NOMO-1 treated with DMSO at 0.1 percent for 48 hours (cell line): ENCODE data around the gene SPRR2F.
"Not testable (repeated sequence)": the region's sequence is repeated elsewhere in the genome, so short reads cannot be mapped to it uniquely, and the experiment has no call there.

Experiments
- DNase-seq: peaks from one replicate; lab custom pipeline; 2025; ENCODE audit not compliant: unreplicated experiment; lab: John Stamatoyannopoulos, UW

The SPRR2F gene, protein sequence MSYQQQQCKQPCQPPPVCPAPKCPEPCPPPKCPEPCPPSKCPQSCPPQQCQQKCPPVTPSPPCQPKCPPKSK

GRCh38 chr1:153113416-153113815 is at the start of gene SPRR2F:
Gene SPRR2F (minus strand): TSS chr1:153113516. CDS start chr1:153112733, 783 bp downstream.
- DNase-seq: no peak

GRCh38 chr1:153155541-153155940 is 42.2 kb upstream of the SPRR2F start:
- no peak for DNase-seq

GRCh38 chr1:153152481-153152880 is 39.2 kb upstream of the SPRR2F start:
- no peak for DNase-seq

- no peak for DNase-seq
Observed at GRCh38 chr1:153150846-153151245, 37.5 kb upstream of the SPRR2F start, which contains the start of gene SPRR2G. Gene SPRR2G (minus strand): TSS chr1:153150890. CDS start chr1:153150110, 780 bp downstream.

DNA sequence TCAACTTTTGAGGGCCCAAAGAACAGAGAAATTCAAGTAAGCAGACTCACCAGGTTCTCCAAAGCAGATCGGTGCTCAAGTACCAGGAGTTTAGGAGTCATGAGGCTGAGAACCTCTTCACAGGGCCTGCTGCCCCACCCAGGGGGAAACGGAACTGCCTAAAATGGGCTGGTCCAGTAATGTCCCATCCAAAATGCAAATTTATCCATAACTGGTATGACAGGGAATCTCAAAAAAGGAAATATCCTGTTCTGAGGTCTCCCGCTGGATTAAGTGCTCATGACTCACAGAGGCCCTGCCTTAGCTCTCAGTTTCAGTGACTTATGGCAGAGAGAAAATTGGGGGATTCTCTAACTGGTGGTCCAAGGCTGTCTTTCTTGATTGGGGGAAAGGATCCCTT is 28.1 kb upstream of the SPRR2F start:
- no peak for DNase-seq

DNA sequence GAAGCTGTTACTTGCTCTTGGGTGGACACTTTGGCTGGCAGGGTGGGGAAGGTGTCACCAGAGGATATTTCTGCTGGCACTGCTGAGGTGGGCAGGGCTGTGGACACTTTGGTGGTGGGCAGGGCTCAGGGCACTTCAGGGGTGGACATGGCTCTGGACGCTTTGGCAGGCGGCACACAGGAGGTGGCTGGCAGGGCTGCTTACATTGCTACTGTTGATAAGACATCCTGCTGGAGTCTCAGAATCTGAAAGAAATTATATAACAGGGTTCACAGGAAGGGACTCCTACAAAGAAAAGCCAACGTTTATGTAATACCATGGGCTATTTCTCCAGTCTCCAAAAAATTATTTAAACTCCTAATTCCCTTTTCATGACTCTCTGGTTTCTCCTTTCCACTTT is 27.2 kb upstream of the SPRR2F start:
- DNase-seq: no peak

- DNase-seq: no peak
Observed at GRCh38 chr1:153133743-153134142, 20.4 kb upstream of the SPRR2F start.

DNA sequence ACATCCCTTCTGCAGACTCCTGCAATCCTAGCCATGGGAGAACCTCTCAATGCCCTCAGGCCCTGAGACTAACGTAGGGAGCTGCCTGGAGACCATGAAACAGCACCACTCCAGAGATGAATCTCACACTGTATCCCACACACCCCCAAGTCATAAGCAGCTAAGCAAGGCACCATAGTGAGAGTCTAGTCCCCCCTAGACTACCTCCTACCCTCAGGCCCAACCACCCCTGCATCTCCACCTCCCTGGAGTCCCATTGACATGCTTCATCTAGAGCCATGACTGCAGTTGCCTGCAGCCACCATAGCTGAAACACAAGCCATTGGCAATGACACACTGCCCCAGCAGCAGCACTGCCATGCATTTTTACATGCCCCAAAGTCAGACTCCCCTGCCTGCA is 20.0 kb upstream of the SPRR2F start:
- DNase-seq: no peak

- not testable (repeated sequence) for DNase-seq
Observed at GRCh38 chr1:153128688-153129087, 15.4 kb upstream of the SPRR2F start.

GRCh38 chr1:153127296-153127695 is 14.0 kb upstream of the SPRR2F start:
- DNase-seq: no peak

DNA sequence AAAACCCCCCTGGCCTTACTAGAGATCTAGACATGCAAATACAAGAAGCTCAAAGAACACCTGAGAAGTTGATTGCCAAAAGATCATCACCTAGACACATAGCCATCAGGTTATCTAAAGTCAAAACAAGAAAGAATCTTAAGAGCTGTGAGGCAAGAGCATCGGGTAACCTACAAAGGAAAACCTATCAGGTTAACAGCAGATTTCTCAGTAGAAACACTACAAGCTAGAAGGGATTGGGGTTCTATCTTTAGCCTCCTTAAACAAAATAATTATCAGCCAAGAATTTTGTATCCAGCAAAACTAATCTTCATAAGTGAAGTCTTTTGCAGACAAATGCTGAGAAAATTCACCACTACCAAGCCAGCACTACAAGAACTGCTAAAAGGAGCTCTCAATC is 12.2 kb upstream of the SPRR2F start:
- DNase-seq: no peak

DNA sequence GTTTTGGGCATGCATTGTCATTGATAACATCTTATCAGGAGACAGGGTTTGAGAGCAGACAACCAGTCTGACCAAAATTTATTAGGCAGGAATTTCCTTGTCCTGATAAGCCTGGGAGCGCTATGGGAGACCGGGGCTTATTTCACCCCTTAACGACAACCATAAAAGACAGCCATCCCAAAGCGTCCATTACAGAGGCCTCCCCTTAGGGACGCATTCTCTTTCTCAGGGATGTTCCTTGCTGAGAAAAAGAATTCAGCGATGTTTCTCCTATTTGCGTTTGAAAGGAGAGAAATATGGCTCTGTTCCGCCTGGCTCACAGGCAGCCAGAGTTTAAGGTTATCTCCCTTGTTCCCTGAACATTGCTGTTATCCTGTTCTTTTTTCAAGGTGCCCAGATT is 10.5 kb upstream of the SPRR2F start:
- DNase-seq: not testable (repeated sequence)

DNA sequence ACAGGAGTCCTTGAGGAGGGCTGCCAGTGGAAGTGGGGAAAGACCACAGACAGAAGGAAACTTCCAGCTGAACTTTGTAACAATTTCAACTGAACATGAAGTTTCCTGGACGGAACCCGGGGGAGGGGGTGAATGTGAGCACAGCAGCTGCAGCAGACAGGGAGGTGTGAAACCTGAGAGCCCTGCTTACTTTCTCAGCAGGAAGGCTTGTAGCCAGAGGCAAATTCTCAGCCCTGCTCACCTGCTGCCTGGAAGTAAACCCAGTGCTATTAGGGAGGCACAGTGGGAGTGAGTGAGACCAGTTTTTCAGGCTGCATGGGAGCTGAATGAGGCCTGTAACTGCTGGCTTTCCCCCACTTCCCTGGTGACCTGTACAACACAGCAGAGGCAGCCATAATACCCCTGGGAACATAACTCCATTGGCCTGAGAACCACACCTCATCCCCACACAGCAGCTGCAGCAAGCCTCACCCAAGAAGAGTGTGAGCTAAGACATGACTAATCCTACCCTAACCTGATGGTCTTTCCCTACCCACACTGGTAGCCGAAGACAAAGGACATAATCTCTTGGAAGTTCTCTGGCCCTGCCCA is 9.6 kb upstream of the SPRR2F start:
- DNase-seq: no peak

DNA sequence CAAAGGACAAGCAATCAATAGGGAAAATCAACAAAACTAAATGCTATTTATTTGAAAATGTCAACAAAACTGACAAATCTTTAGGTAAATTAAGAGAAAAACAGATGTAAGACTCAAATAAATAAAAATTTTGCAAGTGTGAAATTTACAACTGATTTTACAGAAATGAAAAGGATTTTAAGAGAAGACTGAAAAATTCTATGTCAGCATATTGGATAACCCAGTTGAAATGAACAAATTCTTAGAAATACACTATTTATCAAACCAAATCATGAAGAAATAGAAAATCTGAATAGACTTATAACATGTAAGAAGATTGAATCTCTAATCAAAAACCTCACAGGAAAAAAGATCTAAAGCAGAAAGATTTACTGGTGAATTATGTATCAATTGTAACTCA is 7.6 kb upstream of the SPRR2F start:
- DNase-seq: no peak

GRCh38 chr1:153119491-153119971 is 6.2 kb upstream of the SPRR2F start:
- DNase-seq: no peak

- not testable (repeated sequence) for DNase-seq
Observed at GRCh38 chr1:153115264-153115663, 1.9 kb upstream of the SPRR2F start.

DNA sequence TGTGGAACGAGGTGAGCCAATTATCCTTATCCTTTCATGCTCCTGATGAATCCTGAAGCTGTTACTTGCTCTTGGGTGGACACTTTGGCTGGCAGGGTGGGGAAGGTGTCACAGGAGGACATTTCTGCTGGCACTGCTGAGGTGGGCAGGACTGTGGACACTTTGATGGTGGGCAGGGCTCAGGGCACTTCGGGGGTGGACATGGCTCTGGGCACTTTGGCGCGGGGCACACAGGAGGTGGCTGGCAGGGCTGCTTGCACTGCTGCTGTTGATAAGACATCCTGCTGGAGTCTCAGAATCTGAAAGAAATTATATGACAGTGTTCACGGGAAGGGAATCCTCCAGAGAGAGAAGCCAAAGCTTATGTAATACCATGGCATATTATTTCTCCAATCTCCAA is 862 bp downstream of the SPRR2F start:
- not testable (repeated sequence) for DNase-seq

DNA sequence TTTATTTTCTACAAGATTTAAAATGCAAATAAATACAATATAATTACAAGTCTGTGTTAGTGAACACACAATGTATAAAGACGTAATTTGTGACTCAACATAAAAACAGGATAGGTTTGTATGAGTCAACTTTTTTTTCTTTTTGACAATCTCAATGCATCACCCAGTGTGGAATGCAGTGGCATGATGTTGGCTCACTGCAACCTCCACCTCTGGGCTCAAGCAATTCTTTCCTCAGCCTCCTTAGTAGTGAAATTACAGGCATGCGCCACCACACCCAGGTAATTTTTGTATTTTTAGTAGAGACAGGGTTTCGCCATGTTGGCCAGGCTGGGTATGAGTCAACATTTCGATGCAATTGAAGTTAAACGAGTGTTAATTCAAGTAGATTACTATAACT is 13.1 kb downstream of the SPRR2F start:
- DNase-seq: no peak

DNA sequence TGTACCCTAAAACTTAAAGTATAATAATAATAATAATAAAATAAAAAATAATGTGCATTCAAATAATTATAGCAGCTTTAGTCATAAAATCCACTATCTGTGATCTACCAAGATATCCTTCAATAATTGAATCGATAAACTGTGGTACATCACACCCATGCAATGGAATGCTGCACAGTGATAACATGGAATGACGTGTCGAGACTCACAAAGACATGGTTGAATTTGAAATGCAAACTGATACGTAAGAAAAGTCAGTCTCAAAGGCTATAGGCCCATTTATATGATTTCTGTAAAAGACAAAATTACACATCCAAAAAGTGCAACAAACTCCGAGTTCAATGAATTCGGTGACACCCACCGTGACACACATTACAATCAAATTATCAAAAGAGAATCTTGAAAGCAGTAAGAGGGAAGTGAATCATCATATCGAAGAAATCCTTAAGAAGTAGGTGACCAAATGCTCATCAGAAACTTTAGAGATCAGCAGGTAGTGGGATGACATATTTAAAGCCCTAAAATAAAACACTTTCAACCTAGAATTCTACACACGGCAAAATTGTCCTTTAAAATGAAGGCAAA is 13.8 kb downstream of the SPRR2F start:
- DNase-seq: no peak

DNA sequence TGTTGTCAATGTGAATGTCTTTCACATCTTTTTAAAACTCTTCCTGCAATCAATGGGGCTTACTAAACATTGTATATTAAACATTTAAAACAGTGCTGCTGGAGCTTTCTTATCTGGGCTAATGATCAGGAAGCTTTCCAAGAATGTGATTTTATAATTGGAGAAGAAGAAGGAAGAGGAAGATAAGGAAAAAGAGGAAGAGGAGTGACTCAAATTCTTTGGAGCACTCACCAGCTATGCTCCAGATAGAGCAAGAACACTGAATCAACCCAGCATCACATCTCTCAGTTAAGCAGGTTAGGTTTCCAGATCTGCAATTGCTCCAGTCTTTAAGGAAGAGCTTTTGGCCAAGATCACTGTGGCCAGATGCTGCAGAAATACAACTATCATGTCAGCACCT is 17.6 kb downstream of the SPRR2F start:
- no peak for DNase-seq

- DNase-seq: no peak
Observed at GRCh38 chr1:153094426-153094825, 18.9 kb downstream of the SPRR2F start, which contains the start of gene SPRR2E. Gene SPRR2E (minus strand): TSS chr1:153094526. CDS start chr1:153093751, 775 bp downstream.

GRCh38 chr1:153087652-153088051 is 25.7 kb downstream of the SPRR2F start:
- DNase-seq: no peak

DNA sequence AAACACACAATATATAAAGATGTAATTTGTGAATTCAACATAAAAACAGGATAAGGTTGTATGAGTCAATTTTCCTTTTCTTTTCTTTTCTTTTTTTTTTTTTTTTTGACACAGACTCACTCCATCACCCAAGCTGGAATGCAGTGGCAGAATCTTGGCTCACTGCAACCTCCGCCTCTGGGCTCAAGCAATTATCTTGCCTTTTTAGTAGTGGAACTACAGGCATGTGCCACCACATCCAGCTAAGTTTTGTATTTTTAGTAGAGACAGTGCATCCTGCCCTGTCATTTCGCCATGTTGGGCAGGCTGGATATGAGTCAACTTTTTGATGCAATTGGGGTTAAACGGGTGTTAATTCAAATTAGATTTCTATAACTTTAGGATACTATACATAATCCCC is 31.6 kb downstream of the SPRR2F start:
- DNase-seq: no peak
